GM12878 (cell line): Measurements from ENCODE around the gene DISP2. TPM values are rescaled to one million over a fixed set of nuclear protein-coding genes. Genes with fewer than 3 reads are reported as not detected.

Experiments used
- CUX1 ChIP-seq: IDR thresholded peaks from 2 replicates; pipeline ENCODE4 v1.6.1; 2012; ENCODE audit warnings: improper control_type of control experiment, low read depth, low read length; ENCODE audit not compliant: insufficient replicate concordance
- HDGF ChIP-seq: fragments of 450-650 bp; IDR thresholded peaks from 2 replicates; pipeline ENCODE4 v1.6.1; 2016; ENCODE audit warnings: antibody characterized with exemption
- HSF1 ChIP-seq: fragments of 150-350 bp; IDR thresholded peaks from 2 replicates; pipeline ENCODE4 v1.6.1; 2014; ENCODE audit warnings: mild to moderate bottlenecking, low read depth, low read length
- KLF5 ChIP-seq: fragments of 450-650 bp; IDR thresholded peaks from 2 replicates; pipeline ENCODE4 v1.6.1; 2014; ENCODE audit warnings: mild to moderate bottlenecking; ENCODE audit not compliant: partially characterized antibody
- MAX ChIP-seq: IDR thresholded peaks from 2 replicates; pipeline ENCODE4 v1.6.1; 2012; ENCODE audit warnings: low read depth, low read length, improper control_type of control experiment
- MEF2A ChIP-seq: IDR thresholded peaks from 2 replicates; pipeline ENCODE4 v1.6.1; 2011; ENCODE audit warnings: low read depth, mild to moderate bottlenecking, low read length, moderate library complexity; ENCODE audit not compliant: insufficient read depth
- MXI1 ChIP-seq: fragments of 150-350 bp; IDR thresholded peaks from 2 replicates; pipeline ENCODE4 v1.6.1; 2011; ENCODE audit warnings: low read depth, mild to moderate bottlenecking, inconsistent platforms, low read length, improper control_type of control experiment
- NFYB ChIP-seq: IDR thresholded peaks from 2 replicates; pipeline ENCODE4 v1.6.1; 2011; ENCODE audit warnings: low read depth, mild to moderate bottlenecking, low read length, improper control_type of control experiment, moderate library complexity; ENCODE audit not compliant: insufficient read depth
- NRF1 ChIP-seq: conservative IDR thresholded peaks from 2 replicates; pipeline ENCODE4 v1.6.1; 2011; ENCODE audit warnings: mild to moderate bottlenecking, low read depth, low read length, improper control_type of control experiment
- PKNOX1 ChIP-seq: fragments of 450-650 bp; IDR thresholded peaks from 2 replicates; pipeline ENCODE4 v1.6.1; 2016; ENCODE audit warnings: mild to moderate bottlenecking
- POLR2A ChIP-seq: IDR thresholded peaks from 2 replicates; pipeline ENCODE4 v1.6.1; 2011; ENCODE audit warnings: low read depth, mild to moderate bottlenecking, low read length
- POLR2AphosphoS5 ChIP-seq: IDR thresholded peaks from 2 replicates; pipeline ENCODE4 v1.6.1; 2011; ENCODE audit warnings: mild to moderate bottlenecking, low read length, inconsistent platforms
- RELB ChIP-seq: fragments of 450-650 bp; IDR thresholded peaks from 2 replicates; pipeline ENCODE4 v1.6.1; 2017; ENCODE audit warnings: low read depth, mild to moderate bottlenecking, moderate library complexity
- RUNX3 ChIP-seq: IDR thresholded peaks from 2 replicates; pipeline ENCODE4 v1.6.1; 2012; ENCODE audit warnings: low read length, inconsistent platforms
- SMAD1 ChIP-seq: fragments of 450-650 bp; IDR thresholded peaks from 2 replicates; pipeline ENCODE4 v1.6.1; 2018; ENCODE audit warnings: mild to moderate bottlenecking, low read depth; ENCODE audit not compliant: partially characterized antibody
- SMAD5 ChIP-seq: IDR thresholded peaks from 2 replicates; pipeline ENCODE4 v1.6.1; 2016; ENCODE audit warnings: antibody characterized with exemption, low read depth
- SREBF1 ChIP-seq: IDR thresholded peaks from 2 replicates; pipeline ENCODE4 v1.6.1; 2012; ENCODE audit warnings: mild to moderate bottlenecking, low read length
- ZNF207 ChIP-seq: fragments of 450-650 bp; IDR thresholded peaks from 2 replicates; pipeline ENCODE4 v1.6.1; 2014; ENCODE audit warnings: antibody characterized with exemption, mild to moderate bottlenecking, borderline replicate concordance
- polyA plus RNA-seq, 11 experiments: library from polyadenylated mRNA; depleted of rRNA in 4 of 11; unstranded in 6 of 11; stranded (reverse) in 5 of 11; fragments of >200 nt; fragmentation: Nextera tagmentation in 4 of 11; fragmentation: Illumina TruSeq in 1 of 11; extraction: Ambion mirVana in 4 of 11; extraction: Trizol in 1 of 11; gene quantifications; 1 replicate in 1 of 11; 2 replicates in 10 of 11; pipeline versions ENCODE4 v1.2.1 to v1.2.3, GENCODE V29; 2011 to 2016; ENCODE audit warnings: inconsistent platforms in 2 of 11, missing spikeins in 2 of 11, low read depth in 1 of 11
- total RNA-seq, 4 experiments: library from RNA; depleted of rRNA in 3 of 4; stranded (reverse); fragments of >200 nt in 3 of 4; fragmentation: Illumina TruSeq in 1 of 4; extraction: Trizol in 1 of 4; gene quantifications; 2 replicates each; pipeline versions ENCODE4 v1.2.1 to v1.2.3, GENCODE V29; 2013 to 2021

The DISP2 gene
- total and polyA plus RNA-seq, 10 of the 15 experiments (the other 5 are each of a cell fraction or from before 2014, with no cell fraction given), result under 0.01 to 0.20 (median 0.12) TPM; not detected in 7

GRCh38 chr15:40382580-40383456, 24.8 kb downstream of the DISP2 start, which contains the start of gene KNSTRN (continued):
- TF ChIP-seq HSF1 (no peak), NRF1 (no peak), SMAD5 (0 out of 2 replicates have a peak, but pooled peaks have one; percentile 39), POLR2A (peak; percentile 82), HDGF (no peak), RUNX3 (peak; percentile 69), MXI1 (peak; percentile 77), MEF2A (0 out of 2 replicates have a peak, but pooled peaks have one; percentile 28), SREBF1 (no peak; the same call in 1 of the 2 replicates), CUX1 (no peak), ZNF207 (peak; percentile 78; the same call in 1 of the 2 replicates), KLF5 (no peak), SMAD1 (no peak), PKNOX1 (peak; percentile 55), NFYB (no peak), POLR2AphosphoS5 (peak; percentile 73), RELB (0 out of 2 replicates have a peak, but pooled peaks have one; percentile 50), MAX (no peak)
